ENCODE data around the gene F2R.

The F2R gene

GRCh38 chr5:76715486-76715735, 515 bp upstream of the F2R start:
- no peak for ATAC-seq
- TF ChIP-seq ZNF70 (CRISPR knock-in tag; IDR thresholded peaks at IDR 0.05) (no peak), TCF4 (CRISPR knock-in tag; IDR thresholded peaks at IDR 0.05; ENCODE audit: borderline replicate concordance) (no peak), TSHZ2 (CRISPR knock-in tag; IDR thresholded peaks at IDR 0.05) (no peak), ZC3H10 (CRISPR knock-in tag; IDR thresholded peaks at IDR 0.05) (no peak), BACH2 (CRISPR knock-in tag; IDR thresholded peaks at IDR 0.05; ENCODE audit: borderline replicate concordance) (no peak), TOX (CRISPR knock-in tag; IDR thresholded peaks at IDR 0.05; ENCODE audit: borderline replicate concordance) (no peak), PPARA (CRISPR knock-in tag; IDR thresholded peaks at IDR 0.05; ENCODE audit: borderline replicate concordance) (no peak), CSRNP3 (CRISPR knock-in tag; IDR thresholded peaks at IDR 0.05) (no peak), ARNTL (CRISPR knock-in tag; IDR thresholded peaks at IDR 0.05; ENCODE audit: borderline replicate concordance, low read depth) (no peak)

- peak; percentile 4; the same call in 2 of the 3 replicates for ATAC-seq
- no peak for TF ChIP-seq PATZ1 (CRISPR knock-in tag; IDR thresholded peaks at IDR 0.05; ENCODE audit: borderline replicate concordance)
- no peak for TF ChIP-seq PPARA (CRISPR knock-in tag; IDR thresholded peaks at IDR 0.05; ENCODE audit: borderline replicate concordance)
- TF ChIP-seq ISL1 (CRISPR knock-in tag; IDR thresholded peaks at IDR 0.05), result no peak
- TF ChIP-seq TCF4 (CRISPR knock-in tag; IDR thresholded peaks at IDR 0.05; ENCODE audit: borderline replicate concordance), result no peak
- TF ChIP-seq ZNF565 (CRISPR knock-in tag; conservative IDR thresholded peaks at IDR 0.05; ENCODE audit: low read depth), result no peak
- TF ChIP-seq ZFP30 (CRISPR knock-in tag; IDR thresholded peaks at IDR 0.05), result no peak
- no peak for TF ChIP-seq TOX (CRISPR knock-in tag; IDR thresholded peaks at IDR 0.05; ENCODE audit: borderline replicate concordance)
- no peak for TF ChIP-seq GLIS3 (CRISPR knock-in tag; IDR thresholded peaks at IDR 0.05)
- TF ChIP-seq ZC3H10 (CRISPR knock-in tag; IDR thresholded peaks at IDR 0.05), result no peak
- no peak for TF ChIP-seq TSHZ2 (CRISPR knock-in tag; IDR thresholded peaks at IDR 0.05)
- no peak for TF ChIP-seq CSDC2 (CRISPR knock-in tag; IDR thresholded peaks at IDR 0.05)
- no peak for TF ChIP-seq SNAI2 (CRISPR knock-in tag; IDR thresholded peaks at IDR 0.05)
- no peak for TF ChIP-seq CREB5 (CRISPR knock-in tag; IDR thresholded peaks at IDR 0.05; ENCODE audit: low read depth)
- TF ChIP-seq ZFP3 (CRISPR knock-in tag; IDR thresholded peaks at IDR 0.05), result no peak
- TF ChIP-seq CSRNP3 (CRISPR knock-in tag; IDR thresholded peaks at IDR 0.05), result no peak
These were observed 681 bp downstream of the F2R start for GRCh38 chr5:76716456-76717157.

Measured in SK-N-SH treated with all-trans-retinoic acid at 6 μM for 48 hours (cell line).